AG08396 (cell line): ENCODE results near the gene SEMA4D.

Source experiments
- DNase-seq: peaks from one replicate; pipeline ENCODE4 v3.0.0; 2012; ENCODE audit warnings: low spot score, mixed read lengths

Gene SEMA4D

GRCh38 chr9:89428222-89428761 is 69.6 kb downstream of the SEMA4D start:
- no peak for DNase-seq

GRCh38 chr9:89427621-89428221 is 70.2 kb downstream of the SEMA4D start:
- no peak for DNase-seq

- no peak for DNase-seq
Observed at GRCh38 chr9:89426384-89426961, 71.4 kb downstream of the SEMA4D start.

- DNase-seq, result no peak
Observed at GRCh38 chr9:89425921-89426383, 72.0 kb downstream of the SEMA4D start.

GRCh38 chr9:89425024-89425805 is 72.7 kb downstream of the SEMA4D start:
- no peak for DNase-seq

GRCh38 chr9:89422151-89422975 is 75.5 kb downstream of the SEMA4D start:
- peak; percentile 47 for DNase-seq

GRCh38 chr9:89421595-89421994 is 76.3 kb downstream of the SEMA4D start:
- DNase-seq, result no peak

- no peak for DNase-seq
Observed at GRCh38 chr9:89420397-89421178, 77.3 kb downstream of the SEMA4D start.

GRCh38 chr9:89419978-89420394 is 77.9 kb downstream of the SEMA4D start:
- DNase-seq, result no peak

GRCh38 chr9:89418882-89419640 is 78.9 kb downstream of the SEMA4D start:
- DNase-seq, result no peak

GRCh38 chr9:89418474-89418845 is 79.5 kb downstream of the SEMA4D start:
- no peak for DNase-seq

- DNase-seq, result no peak
Observed at GRCh38 chr9:89417832-89418473, 80.0 kb downstream of the SEMA4D start.

- no peak for DNase-seq
Observed at GRCh38 chr9:89414670-89415324, 83.1 kb downstream of the SEMA4D start.

GRCh38 chr9:89413963-89414638 is 83.8 kb downstream of the SEMA4D start:
- no peak for DNase-seq

- DNase-seq, result no peak
Observed at GRCh38 chr9:89412951-89413350, 85.0 kb downstream of the SEMA4D start.

- no peak for DNase-seq
Observed at GRCh38 chr9:89412541-89412940, 85.4 kb downstream of the SEMA4D start.

- no peak for DNase-seq
Observed at GRCh38 chr9:89411759-89412158, 86.2 kb downstream of the SEMA4D start.

GRCh38 chr9:89410641-89411350 is 87.1 kb downstream of the SEMA4D start:
- DNase-seq, result no peak
